Parathyroid adenoma (tissue), 2 donors: ENCODE results near the gene KLF9.
"Not testable (repeated sequence)": the region's sequence is repeated elsewhere in the genome, so short reads cannot be mapped to it uniquely, and the experiment has no call there.

Experiments used
- H2AFZ ChIP-seq: fragments of 300-600 bp; sonication (generic); one replicate; pipeline ENCODE4 v1.7.0; 2017; ENCODE audit warnings: antibody characterized with exemption, mild to moderate bottlenecking
- H3K27ac ChIP-seq: fragments of 300-600 bp; sonication (generic); one replicate; pipeline ENCODE4 v1.7.0; 2017
- H3K27me3 ChIP-seq: fragments of 300-600 bp; sonication (generic); one replicate; pipeline ENCODE4 v1.7.0; 2017; ENCODE audit warnings: low read length; ENCODE audit not compliant: control insufficient read depth, insufficient read depth
- H3K36me3 ChIP-seq: fragments of 300-600 bp; sonication (generic); one replicate; pipeline ENCODE4 v1.7.0; 2017; ENCODE audit warnings: low read length; ENCODE audit not compliant: control insufficient read depth, insufficient read depth
- H3K4me1 ChIP-seq: fragments of 300-600 bp; sonication (generic); one replicate; pipeline ENCODE4 v1.7.0; 2017; ENCODE audit warnings: control low read depth
- H3K4me2 ChIP-seq: fragments of 300-600 bp; sonication (generic); one replicate; pipeline ENCODE4 v1.7.0; 2017; ENCODE audit warnings: low read length
- H3K4me3 ChIP-seq: fragments of 300-600 bp; sonication (generic); one replicate; pipeline ENCODE4 v1.7.0; 2017; ENCODE audit warnings: low read depth, low read length
- H3K79me2 ChIP-seq: fragments of 300-600 bp; sonication (generic); one replicate; pipeline ENCODE4 v1.7.0; 2017; ENCODE audit warnings: control low read depth
- H3K9ac ChIP-seq: fragments of 300-600 bp; sonication (generic); one replicate; pipeline ENCODE4 v1.7.0; 2017; ENCODE audit warnings: mild to moderate bottlenecking
- H3K9me3 ChIP-seq: fragments of 300-600 bp; sonication (generic); one replicate; pipeline ENCODE4 v1.7.0; 2017; ENCODE audit warnings: low read length; ENCODE audit not compliant: control insufficient read depth
- CTCF ChIP-seq: fragments of 300-600 bp; sonication (generic); IDR thresholded peaks from one replicate; pipeline ENCODE4 v1.7.0; 2017; ENCODE audit warnings: antibody characterized with exemption, mild to moderate bottlenecking
- donor health status: primary hyperparathyroidism.

KLF9 gene

GRCh38 chr9:70403618-70404025 is 10.8 kb downstream of the KLF9 start:
- H3K9me3 ChIP-seq = no peaks in the 10 kb centered on the region
- no peak overlapping the region for H3K9ac ChIP-seq
- H3K4me2 ChIP-seq = no peak overlapping the region
- no peaks in the 10 kb centered on the region for H3K36me3 ChIP-seq
- H3K27me3 ChIP-seq = no peaks in the 10 kb centered on the region
- H3K27ac ChIP-seq = no peak overlapping the region
- no peak overlapping the region for H3K4me3 ChIP-seq
- no peak overlapping the region for H2AFZ ChIP-seq
- H3K79me2 ChIP-seq = peaks cover 48% of the 10 kb centered on the region
- H3K4me1 ChIP-seq = peaks cover 42% of the 10 kb centered on the region
- TF ChIP-seq CTCF = no peak

DNA sequence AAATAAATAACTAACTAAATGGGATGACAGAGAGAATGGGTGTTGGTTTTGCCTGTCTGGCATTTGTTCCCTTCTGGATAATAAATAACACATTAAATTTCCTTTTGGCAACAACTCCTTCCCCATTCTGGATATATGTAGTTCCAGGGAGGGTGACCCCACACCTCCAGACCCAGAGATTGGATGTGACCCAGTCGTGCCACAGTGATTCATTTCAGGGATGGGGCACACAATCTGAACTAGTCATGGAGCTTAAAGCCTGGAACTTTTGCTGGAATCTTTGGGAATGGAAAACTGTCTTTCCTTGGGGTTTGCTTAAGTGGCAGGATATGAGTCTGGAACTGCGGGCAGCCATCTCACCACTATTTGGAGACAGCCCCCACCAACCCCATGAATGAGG is 11.3 kb downstream of the KLF9 start:
- Histone ChIP-seq H2AFZ (no peak overlapping the region), H3K9me3 (no peaks in the 10 kb centered on the region), H3K27ac (no peak overlapping the region), H3K79me2 (peaks cover 44% of the 10 kb centered on the region), H3K27me3 (no peaks in the 10 kb centered on the region), H3K9ac (no peak overlapping the region), H3K4me3 (no peak overlapping the region), H3K36me3 (no peaks in the 10 kb centered on the region), H3K4me2 (no peak overlapping the region), H3K4me1 (peaks cover 43% of the 10 kb centered on the region)
- TF ChIP-seq CTCF = no peak

DNA sequence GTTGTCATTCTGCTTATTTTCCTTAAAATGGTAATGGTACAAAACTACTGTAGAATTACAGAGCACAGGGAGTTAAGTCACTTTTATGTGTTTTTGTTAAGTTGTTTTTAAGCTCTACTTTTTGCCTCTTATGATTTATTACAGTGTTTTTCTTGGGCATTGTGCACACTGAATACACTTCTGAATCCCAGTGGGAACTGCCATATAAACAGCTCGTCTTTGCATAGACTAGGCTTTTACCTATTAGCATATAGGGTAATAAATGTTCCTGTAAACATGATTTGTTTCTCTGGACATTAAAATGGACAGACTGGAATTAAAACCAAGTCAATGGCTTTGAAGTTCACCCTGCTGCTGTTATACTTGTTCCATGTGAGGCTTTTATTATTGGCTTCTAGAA is 12.2 kb downstream of the KLF9 start:
- Histone ChIP-seq H3K27ac (no peak overlapping the region), H3K9ac (no peak overlapping the region), H3K4me2 (no peak overlapping the region), H3K27me3 (no peaks in the 10 kb centered on the region), H3K4me3 (no peak overlapping the region), H3K79me2 (peaks cover 38% of the 10 kb centered on the region), H3K9me3 (no peaks in the 10 kb centered on the region), H2AFZ (no peak overlapping the region), H3K36me3 (no peaks in the 10 kb centered on the region), H3K4me1 (peaks cover 36% of the 10 kb centered on the region)
- TF ChIP-seq CTCF = no peak

DNA sequence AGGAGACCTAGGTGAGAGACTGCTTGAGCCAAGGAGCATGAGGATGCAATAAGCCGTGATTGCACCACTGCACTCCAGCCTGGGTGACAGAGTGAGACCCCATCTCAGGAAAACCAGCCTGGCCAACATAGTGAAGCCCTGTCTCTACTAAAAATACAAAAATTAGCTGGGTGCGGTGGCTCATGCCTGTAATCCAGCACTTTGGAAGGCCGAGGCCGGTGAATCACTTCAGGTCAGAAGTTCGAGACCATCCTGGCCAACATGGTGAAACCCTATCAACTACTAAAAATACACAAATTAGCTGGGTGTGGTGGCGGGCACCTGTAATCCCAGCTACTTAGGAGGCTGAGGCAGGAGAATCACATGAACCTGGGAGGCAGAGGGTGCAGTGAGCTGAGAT is 13.2 kb downstream of the KLF9 start:
- H3K4me2 ChIP-seq, H3K4me3 ChIP-seq, H3K36me3 ChIP-seq, H3K9ac ChIP-seq, H3K27ac ChIP-seq, H2AFZ ChIP-seq, H3K9me3 ChIP-seq, H3K27me3 ChIP-seq: not testable (repeated sequence)
- peaks cover 44% of the 10 kb centered on the region for H3K79me2 ChIP-seq
- H3K4me1 ChIP-seq = peaks cover 31% of the 10 kb centered on the region

GRCh38 chr9:70400107-70400892 is 14.2 kb downstream of the KLF9 start:
- Histone ChIP-seq H3K27me3 (no peaks in the 10 kb centered on the region), H2AFZ (no peak overlapping the region), H3K4me1 (peaks cover 27% of the 10 kb centered on the region), H3K4me3 (no peak overlapping the region), H3K36me3 (no peaks in the 10 kb centered on the region), H3K79me2 (peaks cover 46% of the 10 kb centered on the region), H3K9ac (no peak overlapping the region), H3K4me2 (no peak overlapping the region), H3K27ac (peak overlapping the region; percentile 56), H3K9me3 (no peaks in the 10 kb centered on the region)
- no peak for TF ChIP-seq CTCF
